ENCODE data around the gene MAPK10. TPM values are rescaled to one million over a fixed set of nuclear protein-coding genes. Genes with fewer than 3 reads are reported as not detected.

The MAPK10 gene
- total RNA-seq, 1 experiment from 2014 or later, result 6.8 TPM

- TF ChIP-seq, protein P1, sequence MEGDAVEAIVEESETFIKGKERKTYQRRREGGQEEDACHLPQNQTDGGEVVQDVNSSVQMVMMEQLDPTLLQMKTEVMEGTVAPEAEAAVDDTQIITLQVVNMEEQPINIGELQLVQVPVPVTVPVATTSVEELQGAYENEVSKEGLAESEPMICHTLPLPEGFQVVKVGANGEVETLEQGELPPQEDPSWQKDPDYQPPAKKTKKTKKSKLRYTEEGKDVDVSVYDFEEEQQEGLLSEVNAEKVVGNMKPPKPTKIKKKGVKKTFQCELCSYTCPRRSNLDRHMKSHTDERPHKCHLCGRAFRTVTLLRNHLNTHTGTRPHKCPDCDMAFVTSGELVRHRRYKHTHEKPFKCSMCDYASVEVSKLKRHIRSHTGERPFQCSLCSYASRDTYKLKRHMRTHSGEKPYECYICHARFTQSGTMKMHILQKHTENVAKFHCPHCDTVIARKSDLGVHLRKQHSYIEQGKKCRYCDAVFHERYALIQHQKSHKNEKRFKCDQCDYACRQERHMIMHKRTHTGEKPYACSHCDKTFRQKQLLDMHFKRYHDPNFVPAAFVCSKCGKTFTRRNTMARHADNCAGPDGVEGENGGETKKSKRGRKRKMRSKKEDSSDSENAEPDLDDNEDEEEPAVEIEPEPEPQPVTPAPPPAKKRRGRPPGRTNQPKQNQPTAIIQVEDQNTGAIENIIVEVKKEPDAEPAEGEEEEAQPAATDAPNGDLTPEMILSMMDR (conservative IDR thresholded peaks at IDR 0.05; ENCODE audit: low read depth, low read length), result no peak
- TF ChIP-seq EZH2 (IDR thresholded peaks at IDR 0.05; ENCODE audit: borderline replicate concordance, low read depth, low read length, poor library complexity, severe bottlenecking), result no peak
- no peak overlapping the region for H3K4me3 ChIP-seq (ENCODE audit: low read depth, low read length, poor library complexity, severe bottlenecking)
- H3K36me3 ChIP-seq (ENCODE audit: insufficient read depth, low read length, poor library complexity, severe bottlenecking), result no peaks in the 10 kb centered on the region
- no peaks in the 10 kb centered on the region for H3K27me3 ChIP-seq (replicated peaks; ENCODE audit: insufficient read depth, low read depth, low read length, poor library complexity)
- no peaks in the 10 kb centered on the region for H3K4me1 ChIP-seq (ENCODE audit: insufficient read depth, low read length, poor library complexity, severe bottlenecking)
- CTCF ChIA-PET, result no interaction called here
- no peak for DNase-seq (ENCODE audit: low spot score)
- intact Hi-C loops (cut with micrococcal nuclease; ENCODE audit: unreplicated experiment), result no loop called here
- no peaks in the 10 kb centered on the region for H3K9me3 ChIP-seq (ENCODE audit: low read depth, low read length, poor library complexity, severe bottlenecking)
- no TSS peak for BruUV-seq (replicated peaks)
- POLR2A ChIA-PET (ENCODE audit: low non-redundant PET), result no interaction called here
- H3K27ac ChIP-seq (ENCODE audit: low read depth, low read length, poor library complexity, severe bottlenecking), result no peak overlapping the region
Measured at GRCh38 chr4:86122404-86122803, 237.4 kb downstream of the MAPK10 start.

GRCh38 chr4:86118711-86119110 lies 241.1 kb downstream of the MAPK10 start:
- CTCF ChIA-PET, result no interaction called here
- no peaks in the 10 kb centered on the region for H3K36me3 ChIP-seq (ENCODE audit: insufficient read depth, low read length, poor library complexity, severe bottlenecking)
- no peaks in the 10 kb centered on the region for H3K27me3 ChIP-seq (replicated peaks; ENCODE audit: insufficient read depth, low read depth, low read length, poor library complexity)
- intact Hi-C loops (cut with micrococcal nuclease; ENCODE audit: unreplicated experiment), result no loop called here
- no peak for DNase-seq (ENCODE audit: low spot score)
- no peak overlapping the region for H3K4me3 ChIP-seq (ENCODE audit: low read depth, low read length, poor library complexity, severe bottlenecking)
- POLR2A ChIA-PET (ENCODE audit: low non-redundant PET), result no interaction called here
- BruUV-seq (replicated peaks), result no TSS peak
- H3K9me3 ChIP-seq (ENCODE audit: low read depth, low read length, poor library complexity, severe bottlenecking), result no peaks in the 10 kb centered on the region
- no peak for TF ChIP-seq EZH2 (IDR thresholded peaks at IDR 0.05; ENCODE audit: borderline replicate concordance, low read depth, low read length, poor library complexity, severe bottlenecking)
- TF ChIP-seq, protein P1 (conservative IDR thresholded peaks at IDR 0.05; ENCODE audit: low read depth, low read length), result no peak
- H3K27ac ChIP-seq (ENCODE audit: low read depth, low read length, poor library complexity, severe bottlenecking), result no peak overlapping the region
- H3K4me1 ChIP-seq (ENCODE audit: insufficient read depth, low read length, poor library complexity, severe bottlenecking), result no peaks in the 10 kb centered on the region

DNA sequence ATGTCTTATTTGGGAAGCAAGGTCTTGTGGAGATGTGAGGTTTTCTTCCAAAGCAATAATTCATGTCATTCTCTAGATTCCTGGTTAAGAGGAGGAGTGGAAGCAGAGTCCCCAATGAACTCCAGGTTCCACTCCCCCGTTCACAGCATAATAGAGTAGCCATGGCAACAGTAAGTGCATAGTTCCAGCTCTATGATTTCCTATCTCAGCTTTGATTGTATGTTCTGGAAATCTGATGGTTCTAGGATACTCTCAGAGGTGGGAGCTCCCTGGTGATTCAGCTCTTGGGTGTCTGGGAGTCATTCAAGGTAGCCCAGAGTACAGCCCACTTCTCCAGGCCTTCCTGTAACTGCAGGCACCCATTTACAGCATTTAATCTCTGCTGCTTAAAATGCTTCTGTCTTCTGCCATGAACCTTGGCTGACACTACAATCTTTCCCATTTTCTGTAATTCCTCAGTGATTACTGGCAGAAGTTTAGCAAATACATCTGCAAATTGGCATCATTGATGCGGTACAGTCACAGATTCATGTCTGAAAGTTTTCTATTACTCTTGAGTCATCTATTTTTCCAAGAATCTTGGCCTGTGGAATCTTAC lies 242.0 kb downstream of the MAPK10 start:
- TF ChIP-seq, protein P1 (conservative IDR thresholded peaks at IDR 0.05; ENCODE audit: low read depth, low read length), result no peak
- no peak for TF ChIP-seq EZH2 (IDR thresholded peaks at IDR 0.05; ENCODE audit: borderline replicate concordance, low read depth, low read length, poor library complexity, severe bottlenecking)
- no peaks in the 10 kb centered on the region for H3K4me1 ChIP-seq (ENCODE audit: insufficient read depth, low read length, poor library complexity, severe bottlenecking)
- DNase-seq (ENCODE audit: low spot score), result no peak
- no TSS peak for BruUV-seq (replicated peaks)
- no peak overlapping the region for H3K4me3 ChIP-seq (ENCODE audit: low read depth, low read length, poor library complexity, severe bottlenecking)
- intact Hi-C loops (cut with micrococcal nuclease; ENCODE audit: unreplicated experiment), result no loop called here
- POLR2A ChIA-PET (ENCODE audit: low non-redundant PET), result no interaction called here
- CTCF ChIA-PET, result no interaction called here
- H3K9me3 ChIP-seq (ENCODE audit: low read depth, low read length, poor library complexity, severe bottlenecking), result no peaks in the 10 kb centered on the region
- H3K36me3 ChIP-seq (ENCODE audit: insufficient read depth, low read length, poor library complexity, severe bottlenecking), result no peaks in the 10 kb centered on the region
- H3K27me3 ChIP-seq (replicated peaks; ENCODE audit: insufficient read depth, low read depth, low read length, poor library complexity), result no peaks in the 10 kb centered on the region
- no peak overlapping the region for H3K27ac ChIP-seq (ENCODE audit: low read depth, low read length, poor library complexity, severe bottlenecking)
